GM23338 (cell line): Measurements from ENCODE around the gene ANKFN1.

ENCODE experiments used
- CREB1 ChIP-seq: fragments of 250-450 bp; sonication (Bioruptor Pico); IDR thresholded peaks from 2 replicates; pipeline ENCODE4 v1.5.0; 2020; ENCODE audit warnings: low read depth, mild to moderate bottlenecking, moderate library complexity
- CTCF ChIP-seq, 2 experiments: fragments of 200-600 bp in 1 of 2; sonication (generic) in 1 of 2; conservative IDR thresholded peaks; 2 replicates each; pipeline versions ENCODE4 v1.5.1 to v1.6.1; 2016 to 2017; ENCODE audit warnings: antibody characterized with exemption in 2 of 2, low read depth in 2 of 2, mild to moderate bottlenecking in 2 of 2, moderate library complexity in 1 of 2
- ETS1 ChIP-seq: IDR thresholded peaks from 2 replicates; pipeline ENCODE4 v1.6.1; 2016; ENCODE audit warnings: antibody characterized with exemption
- EZH2 ChIP-seq: fragments of 200-600 bp; sonication (generic); IDR thresholded peaks from one replicate; pipeline ENCODE4 v1.8.0; 2017; ENCODE audit warnings: antibody characterized with exemption, mild to moderate bottlenecking, low read depth; ENCODE audit not compliant: unreplicated experiment
- EZH2phosphoT487 ChIP-seq: fragments of 200-600 bp; sonication (generic); IDR thresholded peaks from one replicate; pipeline ENCODE4 v1.8.1; 2018; ENCODE audit warnings: antibody characterized with exemption; ENCODE audit not compliant: unreplicated experiment
- JUNB ChIP-seq: IDR thresholded peaks from one replicate; pipeline ENCODE4 v1.6.1; 2016; ENCODE audit warnings: antibody characterized with exemption; ENCODE audit not compliant: unreplicated experiment
- NANOG ChIP-seq: IDR thresholded peaks from 2 replicates; pipeline ENCODE4 v1.6.1; 2016; ENCODE audit warnings: antibody characterized with exemption, borderline replicate concordance
- POLR2AphosphoS5 ChIP-seq: IDR thresholded peaks from 2 replicates; pipeline ENCODE4 v1.6.1; 2016; ENCODE audit warnings: antibody characterized with exemption, low read depth
- REST ChIP-seq: IDR thresholded peaks from one replicate; pipeline ENCODE4 v1.6.1; 2018; ENCODE audit warnings: antibody characterized with exemption; ENCODE audit not compliant: unreplicated experiment
- ZNF114 ChIP-seq: fragments of 250-450 bp; sonication (Bioruptor Pico); IDR thresholded peaks from 2 replicates; pipeline ENCODE4 v1.5.0; 2020; ENCODE audit warnings: mild to moderate bottlenecking, moderate library complexity
- ZNF331 ChIP-seq: fragments of 250-450 bp; sonication (Bioruptor Pico); IDR thresholded peaks from 2 replicates; pipeline ENCODE4 v1.5.0; 2020; ENCODE audit warnings: low read depth, mild to moderate bottlenecking, moderate library complexity

- no peak for TF ChIP-seq EZH2
- no peak for TF ChIP-seq ETS1
- TF ChIP-seq CTCF (conservative IDR thresholded peaks at IDR 0.05; ENCODE audit: low read depth in 2 of 2): no peak
- TF ChIP-seq POLR2AphosphoS5: no peak
- TF ChIP-seq REST: no peak
- TF ChIP-seq NANOG: no peak
- no peak for TF ChIP-seq EZH2phosphoT487
- no peak for TF ChIP-seq CREB1 (CRISPR knock-in tag)
- TF ChIP-seq ZNF331 (CRISPR knock-in tag): no peak
- TF ChIP-seq JUNB: no peak
- TF ChIP-seq ZNF114 (CRISPR knock-in tag): no peak
These were observed 318.4 kb downstream of the ANKFN1 start for GRCh38 chr17:56471696-56472095.
